GM19025 (cell line): Measurements from ENCODE around the gene ABL1.
"Not testable (repeated sequence)": the region's sequence is repeated elsewhere in the genome, so short reads cannot be mapped to it uniquely, and the experiment has no call there.

Experiments used
- ATAC-seq: cut with Tn5 transposase; IDR thresholded peaks from one replicate; pipeline ENCODE4 v1.9.1; 2021; ENCODE audit warnings: mild to moderate bottlenecking, low read depth, moderate library complexity; ENCODE audit not compliant: unreplicated experiment

ABL1 gene

GRCh38 chr9:130847306-130848217 is 12.5 kb downstream of the ABL1 start:
- ATAC-seq = no peak

- ATAC-seq = not testable (repeated sequence)
These were observed 13.5 kb downstream of the ABL1 start for GRCh38 chr9:130848514-130848913.

- no peak for ATAC-seq
These were observed 14.3 kb downstream of the ABL1 start for GRCh38 chr9:130849356-130849755.

GRCh38 chr9:130852801-130853200 is 17.7 kb downstream of the ABL1 start:
- ATAC-seq = no peak

- no peak for ATAC-seq
These were observed 19.0 kb downstream of the ABL1 start for GRCh38 chr9:130854092-130854491.

GRCh38 chr9:130854835-130855234 is 19.8 kb downstream of the ABL1 start:
- no peak for ATAC-seq

GRCh38 chr9:130856474-130856873 is 21.4 kb downstream of the ABL1 start:
- ATAC-seq = no peak

- no peak for ATAC-seq
These were observed 23.0 kb downstream of the ABL1 start for GRCh38 chr9:130857864-130858738.

- ATAC-seq = no peak
These were observed 24.0 kb downstream of the ABL1 start for GRCh38 chr9:130858739-130859705.

- ATAC-seq = no peak
These were observed 25.6 kb downstream of the ABL1 start for GRCh38 chr9:130860458-130861316.

- ATAC-seq = no peak
These were observed 26.5 kb downstream of the ABL1 start for GRCh38 chr9:130861372-130862180.

- ATAC-seq = no peak
These were observed 27.2 kb downstream of the ABL1 start for GRCh38 chr9:130862217-130862616.

- no peak for ATAC-seq
These were observed 27.7 kb downstream of the ABL1 start for GRCh38 chr9:130862747-130863146.

- no peak for ATAC-seq
These were observed 29.5 kb downstream of the ABL1 start for GRCh38 chr9:130864541-130864940.

GRCh38 chr9:130865921-130866320 is 30.9 kb downstream of the ABL1 start:
- ATAC-seq = no peak

- no peak for ATAC-seq
These were observed 31.5 kb downstream of the ABL1 start for GRCh38 chr9:130866474-130866965.

GRCh38 chr9:130867556-130867955 is 32.5 kb downstream of the ABL1 start:
- ATAC-seq = no peak

- no peak for ATAC-seq
These were observed 33.2 kb downstream of the ABL1 start for GRCh38 chr9:130868230-130868629.
